PC-9 (cell line): Measurements from ENCODE around the gene FAM167B.

Experiments used
- EZH2 ChIP-seq: fragments of 200-600 bp; sonication (generic); IDR thresholded peaks from 2 replicates; pipeline ENCODE4 v1.8.0; 2017; ENCODE audit warnings: antibody characterized with exemption, low read depth
- TF ChIP-seq, protein P1 (sequence below): fragments of 200-600 bp; sonication (generic); conservative IDR thresholded peaks from 2 replicates; pipeline ENCODE4 v1.6.1; 2017; ENCODE audit warnings: mixed run types, antibody characterized with exemption, mild to moderate bottlenecking, moderate library complexity

DNA sequence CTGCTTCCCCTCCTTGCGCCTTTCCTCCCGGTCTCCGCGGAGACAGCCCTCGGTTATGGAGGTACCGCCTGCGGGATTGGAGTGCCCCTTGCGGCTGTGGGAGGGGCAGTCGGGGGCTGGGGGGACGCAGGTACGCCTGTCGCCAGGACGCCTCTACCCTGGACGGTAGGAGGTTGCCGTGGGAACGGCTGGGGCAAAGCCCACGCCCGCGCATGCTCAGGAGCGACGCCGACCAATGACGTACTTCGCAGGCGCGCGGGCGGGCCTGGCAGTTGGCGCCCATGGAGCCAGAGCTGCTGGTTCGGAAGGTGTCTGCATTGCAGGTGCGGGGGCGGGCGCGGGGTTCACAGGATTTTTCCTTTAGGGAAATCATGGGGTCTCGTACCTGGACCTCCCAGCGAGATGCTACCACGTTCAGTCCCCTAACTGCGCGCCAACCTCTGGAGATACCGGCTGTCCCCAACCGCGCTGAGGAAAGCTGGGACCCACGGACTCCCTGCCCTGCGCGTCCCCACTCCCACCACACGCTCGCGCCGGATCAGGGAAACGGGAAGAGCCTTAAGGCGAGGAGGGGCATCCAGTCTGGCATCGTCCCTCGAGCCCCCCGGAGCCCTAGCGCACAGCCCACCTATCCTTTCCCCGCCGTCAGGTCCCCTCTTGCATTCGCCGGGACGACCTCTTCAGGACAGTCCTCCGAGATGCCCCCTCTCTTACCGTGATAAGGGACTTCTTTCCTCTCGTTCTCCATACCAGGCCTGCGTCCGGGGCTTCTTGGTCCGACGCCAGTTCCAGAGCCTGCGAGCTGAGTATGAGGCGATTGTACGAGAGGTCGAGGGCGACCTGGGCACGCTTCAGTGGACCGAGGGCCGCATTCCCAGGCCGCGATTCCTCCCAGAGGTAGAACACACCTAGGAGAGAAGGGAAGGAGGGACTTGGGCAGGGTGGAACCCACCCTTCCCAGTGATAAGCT lies 41.3 kb upstream of the FAM167B start, which contains the start of gene IQCC:
- TF ChIP-seq, protein P1, sequence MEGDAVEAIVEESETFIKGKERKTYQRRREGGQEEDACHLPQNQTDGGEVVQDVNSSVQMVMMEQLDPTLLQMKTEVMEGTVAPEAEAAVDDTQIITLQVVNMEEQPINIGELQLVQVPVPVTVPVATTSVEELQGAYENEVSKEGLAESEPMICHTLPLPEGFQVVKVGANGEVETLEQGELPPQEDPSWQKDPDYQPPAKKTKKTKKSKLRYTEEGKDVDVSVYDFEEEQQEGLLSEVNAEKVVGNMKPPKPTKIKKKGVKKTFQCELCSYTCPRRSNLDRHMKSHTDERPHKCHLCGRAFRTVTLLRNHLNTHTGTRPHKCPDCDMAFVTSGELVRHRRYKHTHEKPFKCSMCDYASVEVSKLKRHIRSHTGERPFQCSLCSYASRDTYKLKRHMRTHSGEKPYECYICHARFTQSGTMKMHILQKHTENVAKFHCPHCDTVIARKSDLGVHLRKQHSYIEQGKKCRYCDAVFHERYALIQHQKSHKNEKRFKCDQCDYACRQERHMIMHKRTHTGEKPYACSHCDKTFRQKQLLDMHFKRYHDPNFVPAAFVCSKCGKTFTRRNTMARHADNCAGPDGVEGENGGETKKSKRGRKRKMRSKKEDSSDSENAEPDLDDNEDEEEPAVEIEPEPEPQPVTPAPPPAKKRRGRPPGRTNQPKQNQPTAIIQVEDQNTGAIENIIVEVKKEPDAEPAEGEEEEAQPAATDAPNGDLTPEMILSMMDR, result no peak; the same call in 1 of the 2 replicates
- TF ChIP-seq EZH2, result no peak
